ENCODE data around the gene ESRRG. TPM values are rescaled to one million over a fixed set of nuclear protein-coding genes. Genes with fewer than 3 reads are reported as not detected.

Gene ESRRG
- total RNA-seq, 1 donor from 2014 or later = 0.23 TPM

- no peak for DNase-seq (ENCODE audit: extremely low read depth, low read depth, low spot score)
Measured at GRCh38 chr1:216632980-216633379, 90.2 kb downstream of the ESRRG start.

DNA sequence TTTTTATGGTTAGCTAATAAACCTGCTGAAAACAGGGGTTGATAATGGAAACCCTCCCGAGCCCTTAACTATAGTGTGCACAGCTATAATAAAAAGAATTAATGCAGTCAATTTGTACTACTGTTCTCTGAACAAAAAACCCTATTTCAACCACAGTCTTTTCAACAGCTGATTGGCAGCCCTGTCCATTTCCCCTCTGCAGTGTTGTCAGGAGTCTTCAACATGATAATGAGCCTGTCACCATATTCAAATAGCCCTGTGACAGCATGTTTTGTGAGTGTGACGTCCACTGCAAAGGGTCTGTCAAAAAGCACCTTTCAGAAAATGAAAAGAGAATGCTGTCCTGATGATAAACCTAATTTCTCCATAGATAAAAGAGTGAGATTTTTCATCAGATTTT lies 92.7 kb downstream of the ESRRG start:
- no peak for DNase-seq (ENCODE audit: extremely low read depth, low read depth, low spot score)

GRCh38 chr1:216627252-216627651 lies 96.0 kb downstream of the ESRRG start:
- no peak for DNase-seq (ENCODE audit: extremely low read depth, low read depth, low spot score)

DNA sequence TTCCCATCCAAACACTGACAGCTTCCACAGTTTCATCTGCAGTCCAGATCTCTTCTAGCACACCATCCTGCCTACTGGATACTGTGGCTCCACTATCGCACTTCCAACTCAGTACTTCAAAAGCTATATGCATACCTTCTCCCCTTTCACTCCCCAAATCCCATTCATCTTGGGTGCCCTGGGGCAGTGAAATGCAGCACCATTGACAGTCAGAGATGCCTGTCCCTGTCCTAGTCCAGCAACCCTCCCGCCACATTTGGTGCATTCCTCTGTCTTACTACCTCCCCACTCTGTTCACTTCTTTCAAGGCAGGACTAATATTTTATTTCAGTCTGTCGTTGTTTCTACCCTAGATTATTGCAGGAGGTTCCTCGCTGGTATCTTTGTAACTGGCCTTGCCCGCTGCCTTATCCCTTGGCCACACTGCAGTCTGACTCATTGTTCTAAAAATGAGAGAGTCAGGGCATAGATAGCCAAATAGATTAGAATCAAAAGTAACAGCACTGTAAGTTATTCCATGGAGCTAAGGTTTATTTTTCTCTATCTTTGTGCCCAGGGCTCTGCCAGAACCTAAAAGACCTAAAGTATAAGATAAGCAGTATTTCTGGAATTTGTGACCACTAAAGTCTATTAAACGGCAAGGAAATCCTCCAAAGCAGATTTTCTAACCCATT lies 96.7 kb downstream of the ESRRG start:
- DNase-seq (ENCODE audit: extremely low read depth, low read depth, low spot score) = no peak

- no peak for DNase-seq (ENCODE audit: extremely low read depth, low read depth, low spot score)
Measured at GRCh38 chr1:216621536-216621935, 101.7 kb downstream of the ESRRG start.

DNA sequence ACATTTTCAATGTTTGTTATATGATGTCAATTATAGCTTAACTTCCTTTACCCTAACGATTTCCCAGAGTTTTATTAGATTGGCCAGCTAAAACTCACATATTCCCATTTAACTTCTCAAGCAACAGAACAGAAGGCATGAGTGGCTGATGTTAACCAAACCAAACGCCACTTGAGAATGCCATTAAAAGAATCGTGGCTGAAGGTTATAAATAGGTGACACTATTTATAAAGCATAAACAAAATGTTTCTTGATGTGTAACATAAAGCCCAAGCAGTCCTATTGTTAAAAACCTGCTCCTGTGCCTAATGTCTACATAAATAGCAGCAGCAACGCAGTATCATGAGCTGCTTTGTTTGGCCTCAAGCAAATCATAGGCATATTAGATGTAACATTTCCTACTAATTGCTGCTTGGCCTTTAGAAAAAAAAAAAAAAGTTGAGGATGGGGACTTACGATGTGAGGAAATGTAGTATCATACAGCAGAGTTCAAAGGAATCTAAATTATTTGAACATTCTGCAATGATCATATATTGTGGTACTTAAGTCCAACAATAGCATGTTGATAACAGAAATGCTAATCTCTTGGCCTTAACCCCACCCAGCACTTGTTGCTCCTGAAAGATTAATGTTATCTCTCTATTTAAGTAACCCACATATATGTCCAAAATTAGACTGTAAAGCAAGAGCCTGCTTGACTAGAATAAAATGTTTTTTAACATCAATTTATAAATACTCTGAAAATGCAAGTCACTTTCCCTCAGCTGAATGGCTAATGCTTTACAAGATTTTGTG lies 106.0 kb downstream of the ESRRG start:
- DNase-seq (ENCODE audit: extremely low read depth, low read depth, low spot score) = no peak

DNA sequence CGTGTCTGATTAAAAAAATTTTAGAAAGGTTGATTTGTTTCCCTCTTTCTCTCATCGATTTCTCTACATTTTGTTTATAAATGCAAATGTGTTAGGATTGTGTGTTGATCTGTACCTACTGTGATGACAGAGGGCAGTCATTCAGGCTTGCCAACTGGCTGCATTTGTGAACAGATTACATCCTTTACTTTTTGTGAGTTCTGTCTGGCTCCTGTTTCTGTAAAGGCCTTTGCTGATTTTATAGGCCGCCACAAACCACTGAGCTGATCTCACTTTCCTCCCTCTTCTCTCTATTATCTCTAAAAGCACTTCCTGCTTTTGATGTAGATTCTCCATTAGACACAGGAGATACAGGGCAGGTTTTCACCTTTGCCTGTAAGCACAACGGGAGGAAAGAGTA lies 106.8 kb downstream of the ESRRG start:
- DNase-seq (ENCODE audit: extremely low read depth, low read depth, low spot score) = no peak

- DNase-seq (ENCODE audit: extremely low read depth, low read depth, low spot score) = no peak
Measured at GRCh38 chr1:216614011-216614934, 109.0 kb downstream of the ESRRG start.

- no peak for DNase-seq (ENCODE audit: extremely low read depth, low read depth, low spot score)
Measured at GRCh38 chr1:216612291-216612690, 110.9 kb downstream of the ESRRG start.

DNA sequence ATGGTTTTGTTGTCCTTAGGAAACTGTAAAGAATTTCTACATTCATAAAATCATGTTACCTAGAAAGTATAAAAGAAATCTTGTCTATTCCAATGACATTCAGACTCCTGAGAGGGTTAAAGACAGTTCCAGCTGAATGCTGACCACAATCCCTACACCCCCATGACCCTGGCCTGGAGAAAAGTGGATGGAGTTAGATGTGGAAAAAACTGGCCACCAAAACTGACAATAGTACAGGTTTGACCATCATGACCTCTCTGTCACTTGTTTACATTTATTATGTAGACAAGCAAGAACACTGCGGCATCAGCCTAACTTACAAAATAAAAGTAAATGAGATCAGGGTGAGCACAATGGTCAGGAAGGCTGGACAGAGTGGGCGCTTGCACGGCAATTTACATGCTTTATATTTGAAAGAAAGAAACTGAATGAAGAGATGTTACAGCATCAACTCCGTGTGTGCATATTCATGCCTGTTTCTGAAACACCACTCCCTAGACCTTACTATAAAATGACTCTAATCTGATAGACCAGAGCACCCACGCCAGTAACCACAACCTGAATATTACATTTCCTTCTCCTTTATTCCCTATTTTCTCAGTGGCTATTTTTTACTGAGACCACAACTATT lies 116.0 kb downstream of the ESRRG start:
- DNase-seq (ENCODE audit: extremely low read depth, low read depth, low spot score) = no peak

DNA sequence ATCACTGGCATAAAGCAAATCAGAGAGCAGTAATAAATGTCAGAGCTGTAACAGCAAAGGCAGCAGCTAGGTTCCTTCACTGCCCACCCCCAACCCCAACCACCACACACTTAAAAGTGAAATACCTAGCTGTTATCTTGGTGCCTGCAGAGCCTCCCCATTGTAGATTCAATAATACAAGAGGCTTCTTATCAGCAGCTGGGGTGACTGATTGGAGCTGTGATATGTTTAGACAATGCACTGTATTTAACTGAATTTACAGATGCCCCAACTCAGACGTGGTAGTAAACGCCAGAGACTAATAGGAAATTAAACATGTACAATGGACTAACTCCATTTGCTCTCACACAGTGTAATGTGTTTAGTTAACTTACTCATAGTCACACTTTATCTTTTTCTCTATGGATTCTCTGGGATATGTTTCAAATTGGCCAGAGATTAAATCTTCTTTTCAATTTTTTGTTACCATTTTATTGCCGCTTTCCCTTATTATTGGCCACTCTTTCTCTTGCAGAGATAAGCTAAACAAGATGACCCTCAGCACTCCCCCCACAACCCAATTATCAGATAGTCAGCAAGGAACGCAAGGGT lies 117.1 kb downstream of the ESRRG start:
- DNase-seq (ENCODE audit: extremely low read depth, low read depth, low spot score) = no peak

DNA sequence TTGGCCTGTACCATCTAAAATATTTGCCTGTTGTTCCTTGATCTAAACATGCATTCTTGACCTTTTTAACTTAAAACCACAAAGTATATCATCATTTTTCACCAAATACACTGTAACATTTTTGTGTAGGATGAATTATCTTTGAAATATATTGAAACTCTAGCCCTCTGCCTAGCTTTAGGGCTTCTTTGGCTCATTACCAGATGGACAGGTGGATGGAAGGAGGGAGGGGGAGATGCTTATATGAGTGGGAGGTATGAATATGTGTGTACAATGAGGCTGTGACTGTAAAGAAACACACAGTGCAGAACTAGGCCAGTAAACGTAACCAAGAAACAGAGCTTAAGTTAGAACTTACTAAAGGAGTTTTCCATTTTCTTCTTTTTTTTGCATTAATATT lies 118.5 kb downstream of the ESRRG start:
- no peak for DNase-seq (ENCODE audit: extremely low read depth, low read depth, low spot score)

DNA sequence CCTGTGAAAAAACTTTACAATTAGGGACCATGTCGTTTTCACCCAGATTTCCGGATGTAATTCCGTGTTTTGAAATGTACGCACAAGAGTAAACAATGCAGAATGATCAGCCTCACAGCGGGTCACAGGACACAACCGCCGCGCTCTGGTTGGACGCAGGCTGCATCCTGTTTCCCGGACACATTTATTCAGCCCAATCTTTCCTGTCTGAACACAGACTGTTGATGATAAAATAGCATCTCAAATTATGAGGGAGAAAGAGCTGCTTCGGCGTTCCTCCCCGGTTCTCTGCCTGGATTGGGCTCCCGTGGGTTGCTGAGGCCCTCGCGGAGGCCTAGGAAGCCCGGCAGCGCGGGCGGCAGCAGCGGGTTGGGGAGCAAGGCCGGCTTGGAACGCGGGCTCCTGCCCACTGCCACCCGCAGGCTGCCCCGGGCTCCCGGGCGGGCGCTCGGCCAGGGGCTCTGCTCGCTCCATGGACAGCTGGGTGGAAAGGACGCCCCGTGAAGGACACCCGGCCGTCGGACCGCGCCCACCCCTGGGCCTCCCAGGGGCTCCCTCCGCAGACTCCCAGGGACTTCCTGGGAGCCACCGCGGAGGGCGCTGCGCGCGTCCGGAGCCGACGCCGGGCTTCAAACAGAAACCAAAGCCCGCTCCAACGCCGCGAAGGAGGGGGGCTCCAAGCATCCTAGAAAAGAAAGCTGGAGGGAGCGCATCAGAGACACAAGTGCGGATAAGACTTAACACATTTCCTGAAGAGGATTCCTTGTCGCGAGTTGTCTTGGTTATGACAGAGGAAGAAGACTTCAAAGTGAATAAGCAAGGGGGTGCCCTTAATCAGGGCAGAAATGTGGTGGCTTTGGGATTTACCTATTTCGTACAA lies 122.3 kb downstream of the ESRRG start:
- DNase-seq (ENCODE audit: extremely low read depth, low read depth, low spot score) = peak; percentile 56

DNA sequence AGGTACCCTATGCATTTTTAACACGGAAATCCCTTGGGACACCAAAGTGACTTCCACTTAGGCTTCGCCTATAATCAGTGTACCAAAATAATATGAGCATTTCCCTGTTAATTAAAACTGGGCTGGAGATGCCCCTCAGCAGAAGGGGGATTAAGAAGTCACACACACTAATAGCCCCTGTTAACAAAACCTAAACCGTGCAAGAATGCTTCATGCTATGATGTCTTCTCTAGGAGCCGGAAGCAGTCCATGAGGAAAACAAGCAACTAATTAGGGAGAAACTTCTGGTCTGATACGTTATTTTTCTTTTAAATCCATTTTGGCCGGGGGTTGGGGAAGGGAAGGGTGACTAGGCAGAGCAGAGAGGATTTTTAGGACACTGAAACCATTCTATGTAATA lies 123.4 kb downstream of the ESRRG start:
- no peak for DNase-seq (ENCODE audit: extremely low read depth, low read depth, low spot score)

GRCh38 chr1:216598448-216598847 lies 124.8 kb downstream of the ESRRG start:
- DNase-seq (ENCODE audit: extremely low read depth, low read depth, low spot score) = no peak

DNA sequence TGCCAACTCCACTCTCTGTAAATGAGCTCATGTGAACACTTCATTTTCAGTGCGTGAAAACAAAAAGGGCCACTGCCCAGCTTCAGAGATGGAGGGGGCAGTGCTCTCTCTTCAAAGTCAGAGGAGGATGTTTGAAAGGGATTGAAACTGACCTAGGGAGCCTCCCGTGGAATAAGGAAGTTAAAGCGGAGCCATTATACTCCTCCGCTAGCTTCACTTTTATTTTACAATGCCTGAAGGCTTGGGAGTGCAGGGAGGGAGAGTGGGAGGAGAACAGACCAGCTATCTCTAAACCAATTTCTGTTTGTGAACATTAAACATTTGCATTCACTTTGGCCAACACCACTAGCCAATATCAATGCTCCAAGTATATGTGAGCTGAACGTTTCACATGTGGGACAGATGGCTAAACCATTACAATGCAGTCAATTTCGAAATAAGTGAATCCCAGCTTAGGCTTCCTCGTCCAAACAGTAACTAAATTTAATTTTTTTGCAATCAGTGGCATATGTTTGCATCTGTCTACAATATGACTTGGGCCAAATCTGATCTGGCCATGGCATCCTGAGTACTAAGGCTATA lies 126.9 kb downstream of the ESRRG start:
- no peak for DNase-seq (ENCODE audit: extremely low read depth, low read depth, low spot score)

GRCh38 chr1:216587715-216588114 lies 135.5 kb downstream of the ESRRG start:
- no peak for DNase-seq (ENCODE audit: extremely low read depth, low read depth, low spot score)

DNA sequence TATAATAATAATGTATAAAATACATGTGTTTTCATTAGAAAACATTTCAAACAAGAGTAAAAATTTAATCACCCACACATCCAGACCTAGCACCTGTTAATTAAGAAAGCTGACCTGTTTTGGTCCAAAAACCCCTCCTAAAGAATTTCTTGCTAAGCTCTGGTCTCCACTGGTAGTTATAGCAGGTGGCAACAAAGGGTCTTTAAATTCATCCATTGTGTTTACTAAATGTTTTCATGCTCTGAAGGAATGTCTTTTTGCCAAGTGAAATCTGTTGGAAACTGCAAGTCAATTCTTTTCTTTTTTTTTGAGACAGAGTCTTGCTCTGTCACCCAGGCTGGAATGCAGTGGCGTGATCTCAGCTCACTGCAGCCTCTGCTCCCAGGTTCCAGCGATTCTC lies 141.1 kb downstream of the ESRRG start:
- no peak for DNase-seq (ENCODE audit: extremely low read depth, low read depth, low spot score)

- DNase-seq (ENCODE audit: extremely low read depth, low read depth, low spot score) = no peak
Measured at GRCh38 chr1:216580538-216581057, 142.6 kb downstream of the ESRRG start.
